Mammary epithelial cell (primary cell): Measurements from ENCODE around the gene TBC1D23.

Source experiments
- CTCF ChIP-seq, 2 donors: IDR thresholded peaks in 1 of 2; conservative IDR thresholded peaks in 1 of 2; 2 replicates each; pipeline ENCODE4 v1.5.1; 2011 to 2012; ENCODE audit warnings: inconsistent platforms in 2 of 2, low read length in 2 of 2, mild to moderate bottlenecking in 2 of 2, control low read depth in 1 of 2, low read depth in 1 of 2; ENCODE audit not compliant: insufficient read depth in 1 of 2; ENCODE audit errors: extremely low read depth in 1 of 2
- EZH2 ChIP-seq: IDR thresholded peaks from 2 replicates; pipeline ENCODE4 v1.6.1; 2012; ENCODE audit warnings: low read length, inconsistent platforms, borderline replicate concordance

- TF ChIP-seq CTCF (conservative IDR thresholded peaks at IDR 0.05 in 1 of 2, IDR thresholded peaks at IDR 0.05 in 1 of 2; ENCODE audit: extremely low read depth in 1 of 2, insufficient read depth in 1 of 2, low read depth in 1 of 2, low read length in 2 of 2) (no peak), EZH2 (no peak)
Observed at GRCh38 chr3:100329800-100330489, 69.2 kb downstream of the TBC1D23 start.
